NCI-H146 (cell line): ENCODE data around the gene PFAS.
A peak's percentile ranks its signal among the peaks of the same experiment; 100 is the strongest.

ENCODE experiments used
- DNase-seq: peaks from one replicate; lab custom pipeline; 2025; lab: John Stamatoyannopoulos, UW

Gene PFAS

DNA sequence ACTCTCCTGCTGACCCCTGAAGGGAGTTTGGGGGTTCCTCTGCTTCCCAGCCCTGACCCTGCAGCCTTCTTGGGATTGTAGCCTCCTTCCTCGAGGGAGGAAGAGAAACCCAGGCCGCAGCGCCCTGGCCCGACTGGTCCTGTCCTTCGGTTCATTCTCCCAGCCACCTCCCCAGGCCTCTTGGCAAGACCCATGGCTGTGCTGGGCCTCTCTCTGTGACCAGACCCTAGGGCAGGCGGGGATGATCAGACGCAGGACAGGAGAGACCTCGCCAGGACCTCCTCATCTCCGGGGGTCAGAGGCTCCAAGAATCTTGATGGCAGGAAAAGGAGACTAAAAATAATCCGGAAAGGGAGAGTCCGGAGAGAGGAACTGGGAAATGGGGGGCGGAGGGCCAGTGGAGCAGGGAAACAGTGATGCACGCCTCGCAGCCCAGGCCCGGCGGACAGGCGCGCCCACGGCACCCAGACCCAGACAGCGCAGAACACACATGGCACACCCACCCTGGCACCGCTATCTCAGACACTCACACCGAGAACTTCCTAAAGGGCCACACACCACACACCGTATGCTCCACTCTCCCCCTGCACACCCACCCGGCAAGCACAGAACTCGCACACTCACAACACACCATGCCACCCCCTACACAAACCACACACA lies 62.2 kb downstream of the PFAS start:
- DNase-seq, result no peak

DNA sequence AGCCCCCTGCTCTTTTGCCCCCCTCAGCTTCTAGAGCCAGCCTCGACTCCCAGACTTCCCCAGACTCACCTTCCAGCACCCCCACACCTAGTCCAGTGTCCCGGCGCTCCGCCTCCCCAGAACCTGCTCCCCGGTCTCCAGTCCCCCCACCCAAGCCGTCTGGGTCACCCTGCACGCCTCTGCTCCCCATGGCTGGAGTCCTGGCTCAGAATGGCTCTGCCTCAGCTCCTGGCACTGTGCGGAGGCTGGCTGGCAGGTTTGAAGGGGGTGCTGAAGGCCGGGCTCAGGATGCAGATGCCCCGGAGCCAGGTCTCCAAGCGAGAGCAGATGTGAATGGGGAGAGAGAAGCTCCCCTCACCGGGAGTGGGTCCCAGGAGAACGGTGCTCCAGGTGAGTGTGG lies 63.2 kb downstream of the PFAS start:
- DNase-seq, result no peak

- DNase-seq, result no peak
Observed at GRCh38 chr17:8312726-8313600, 63.9 kb downstream of the PFAS start.

- DNase-seq, result peak; percentile 38
Observed at GRCh38 chr17:8314797-8315763, 66.0 kb downstream of the PFAS start.

- DNase-seq, result peak; percentile 59
Observed at GRCh38 chr17:8315764-8316217, 66.7 kb downstream of the PFAS start.

DNA sequence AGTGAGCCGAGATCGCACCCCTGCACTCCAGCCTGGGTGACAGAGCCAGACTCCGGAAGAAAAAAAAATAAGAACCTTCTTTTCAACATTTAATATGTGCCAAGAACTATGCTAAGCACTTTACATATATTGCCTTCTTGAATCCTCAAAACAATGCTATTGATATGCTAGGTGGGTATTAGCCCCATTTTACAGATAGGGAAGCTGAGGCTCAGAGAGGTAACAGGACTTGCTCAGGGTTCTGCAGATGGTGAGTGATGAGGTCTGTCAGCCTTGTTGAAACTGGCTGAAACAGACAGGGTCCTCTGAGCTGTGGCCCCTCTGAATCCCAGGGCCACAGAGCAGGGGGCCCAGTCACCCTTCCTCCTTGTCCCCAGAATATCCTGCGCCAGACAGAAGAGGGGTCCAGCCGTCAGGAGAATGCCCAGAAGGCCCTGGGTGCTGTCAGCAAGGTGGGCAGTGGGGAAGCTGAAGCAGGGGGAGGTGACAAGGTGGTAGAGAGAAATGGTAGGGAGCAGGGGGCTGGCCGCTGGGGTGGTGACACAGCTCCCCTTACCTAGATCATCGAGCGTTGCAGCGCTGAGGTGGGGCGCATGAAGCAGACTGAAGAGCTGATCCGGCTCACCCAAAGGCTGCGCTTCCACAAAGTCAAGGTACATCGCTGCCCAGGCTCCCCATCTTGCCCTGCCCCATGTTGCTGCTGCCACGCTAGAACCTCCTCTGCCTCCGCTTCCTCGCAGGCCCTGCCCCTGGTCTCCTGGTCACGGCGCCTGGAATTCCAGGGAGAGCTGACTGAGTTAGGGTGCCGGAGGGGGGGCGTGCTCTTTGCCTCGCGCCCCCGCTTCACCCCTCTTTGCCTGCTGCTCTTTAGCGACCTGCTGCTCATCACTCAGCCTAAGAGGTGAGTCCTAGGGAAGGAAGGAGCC lies 69.2 kb downstream of the PFAS start:
- no peak for DNase-seq
